GM21381 (cell line): Measurements from ENCODE around the gene AAMP.
"Not testable (repeated sequence)": the region's sequence is repeated elsewhere in the genome, so short reads cannot be mapped to it uniquely, and the experiment has no call there.

Experiments
- ATAC-seq: cut with Tn5 transposase; IDR thresholded peaks from one replicate; pipeline ENCODE4 v1.9.1; 2021; ENCODE audit warnings: mild to moderate bottlenecking, moderate library complexity; ENCODE audit not compliant: unreplicated experiment

Gene AAMP

GRCh38 chr2:218269900-218270720 is at the start of gene AAMP, which contains the start of gene PNKD:
Gene AAMP, minus strand, starts transcription at chr2:218270137. Its CDS starts 51 bp downstream, at chr2:218270086.
Gene PNKD, plus strand, starts transcription at chr2:218270519. Its CDS starts 17 bp downstream, at chr2:218270536.
- ATAC-seq = peak; percentile 87

GRCh38 chr2:218318241-218318640 is 48.3 kb upstream of the AAMP start:
- ATAC-seq = no peak

- no peak for ATAC-seq
Measured at GRCh38 chr2:218317835-218318234, 47.9 kb upstream of the AAMP start.

GRCh38 chr2:218317303-218317630 is 47.3 kb upstream of the AAMP start:
- no peak for ATAC-seq

- ATAC-seq = no peak
Measured at GRCh38 chr2:218315397-218315796, 45.5 kb upstream of the AAMP start.

- not testable (repeated sequence) for ATAC-seq
Measured at GRCh38 chr2:218314764-218315163, 44.8 kb upstream of the AAMP start.

- no peak for ATAC-seq
Measured at GRCh38 chr2:218313356-218313755, 43.4 kb upstream of the AAMP start.

- ATAC-seq = no peak
Measured at GRCh38 chr2:218312267-218312756, 42.4 kb upstream of the AAMP start.

GRCh38 chr2:218311541-218312266 is 41.8 kb upstream of the AAMP start:
- not testable (repeated sequence) for ATAC-seq

GRCh38 chr2:218310853-218311540 is 41.1 kb upstream of the AAMP start:
- no peak for ATAC-seq

- no peak for ATAC-seq
Measured at GRCh38 chr2:218307415-218308090, 37.6 kb upstream of the AAMP start.

- no peak for ATAC-seq
Measured at GRCh38 chr2:218306184-218306920, 36.4 kb upstream of the AAMP start.

- ATAC-seq = no peak
Measured at GRCh38 chr2:218305383-218305782, 35.4 kb upstream of the AAMP start.

- ATAC-seq = peak; percentile 91
Measured at GRCh38 chr2:218301176-218301819, 31.4 kb upstream of the AAMP start.

GRCh38 chr2:218300141-218300540 is 30.2 kb upstream of the AAMP start:
- no peak for ATAC-seq

GRCh38 chr2:218298314-218298875 is 28.5 kb upstream of the AAMP start:
- no peak for ATAC-seq

GRCh38 chr2:218296847-218297246 is 26.9 kb upstream of the AAMP start:
- no peak for ATAC-seq

GRCh38 chr2:218296200-218296599 is 26.3 kb upstream of the AAMP start:
- no peak for ATAC-seq

GRCh38 chr2:218295029-218295428 is 25.1 kb upstream of the AAMP start:
- no peak for ATAC-seq
